Small intestine (tissue), 7 donors: Measurements from ENCODE around the gene ZNF80. TPM values are rescaled to one million over a fixed set of nuclear protein-coding genes. Genes with fewer than 3 reads are reported as not detected.

Experiments used
- DNase-seq, 2 donors: peaks; one replicate each; pipeline versions ENCODE4 v3.0.0 to v3.0.0-alpha.2; 2013
- FAIRE-seq: peaks from 2 replicates; lab custom pipeline; 2012; peaks lifted over from hg19 to GRCh38; lab: Jason Lieb, UNC
- H3K27ac ChIP-seq, 3 donors: one replicate each; pipeline ENCODE4 v1.5.1; 2013; ENCODE audit warnings: low read length in 2 of 3, mild to moderate bottlenecking in 2 of 3, control low read depth in 1 of 3, inconsistent platforms in 1 of 3, low read depth in 1 of 3, moderate library complexity in 1 of 3
- H3K27me3 ChIP-seq, 3 donors: one replicate each; pipeline ENCODE4 v1.6.1; 2013; ENCODE audit warnings: low read length in 3 of 3, inconsistent platforms in 1 of 3; ENCODE audit not compliant: control insufficient read depth in 3 of 3, insufficient read depth in 3 of 3
- H3K36me3 ChIP-seq, 3 donors: one replicate each; pipeline ENCODE4 v1.6.1; 2013; ENCODE audit warnings: low read length in 3 of 3, inconsistent platforms in 1 of 3, low read depth in 1 of 3, mild to moderate bottlenecking in 1 of 3, moderate library complexity in 1 of 3; ENCODE audit not compliant: control insufficient read depth in 3 of 3, insufficient read depth in 2 of 3
- H3K4me1 ChIP-seq, 3 donors: one replicate each; pipeline ENCODE4 v1.6.1; 2013; ENCODE audit warnings: low read length in 2 of 3, inconsistent platforms in 1 of 3, low read depth in 1 of 3, mild to moderate bottlenecking in 1 of 3, moderate library complexity in 1 of 3; ENCODE audit not compliant: control insufficient read depth in 3 of 3, insufficient read depth in 2 of 3
- H3K4me3 ChIP-seq, 3 donors: one replicate each; pipeline ENCODE4 v1.5.1; 2013; ENCODE audit warnings: low read length in 3 of 3, control low read depth in 1 of 3, inconsistent platforms in 1 of 3, low read depth in 1 of 3, mild to moderate bottlenecking in 1 of 3, moderate library complexity in 1 of 3
- H3K9me3 ChIP-seq, 2 donors: one replicate each; pipeline ENCODE4 v1.6.1; 2013; ENCODE audit warnings: low read depth in 1 of 2, low read length in 1 of 2; ENCODE audit not compliant: control insufficient read depth in 2 of 2, insufficient read depth in 1 of 2
- WGBS, 3 donors: extraction: QIAGEN DNeasy Blood & Tissue Kit; methylation state at CpG; one replicate each; pipeline ENCODE4 v1.1.7; 2013; 5-methylcytosine and 5-hydroxymethylcytosine counted together
- polyA plus RNA-seq, 4 donors: library from polyadenylated mRNA; stranded (reverse) in 3 of 4; unstranded in 1 of 4; fragments of 200-250 nt in 3 of 4; fragments of 120-200 nt in 1 of 4; gene quantifications; one replicate each; pipeline versions ENCODE4 v1.2.1 to v1.2.3, GENCODE V29; 2013
- donor health status: healthy with polysubstance abuse.
- donor health status: control.
- donor health status: control.
- donor health status: Bipolar disorder and iron deficiency.
- donor health status: healthy.

ZNF80 gene
- polyA plus RNA-seq, 4 donors = 0.01 to 0.03 TPM; not detected in 2

- Histone ChIP-seq H3K27me3 (peaks cover 0 to 8% (median 0%) of the 10 kb centered on the region in 3 donors), H3K4me3 (no peak overlapping the region), H3K4me1 (no peaks in the 10 kb centered on the region), H3K27ac (no peak overlapping the region), H3K9me3 (no peaks in the 10 kb centered on the region), H3K36me3 (no peaks in the 10 kb centered on the region)
- no peak for DNase-seq
- no peak for FAIRE-seq
Observed at GRCh38 chr3:114217266-114217665, 20.1 kb downstream of the ZNF80 start.

- Histone ChIP-seq H3K9me3 (no peaks in the 10 kb centered on the region), H3K4me1 (no peaks in the 10 kb centered on the region), H3K4me3 (no peak overlapping the region), H3K27me3 (peaks cover 0 to 13% (median 0%) of the 10 kb centered on the region in 3 donors), H3K36me3 (no peaks in the 10 kb centered on the region), H3K27ac (no peak overlapping the region)
- FAIRE-seq = no peak
- no peak for DNase-seq
- 81 to 87% (median 83%) methylated on average over 5 of the region's 5 CpGs for WGBS, 3 donors
Observed at GRCh38 chr3:114216186-114216970, 21.0 kb downstream of the ZNF80 start.

GRCh38 chr3:114214542-114215341 lies 22.6 kb downstream of the ZNF80 start:
- FAIRE-seq (no peak), DNase-seq (peak in 1 of 2 donors; percentile 65)
- Histone ChIP-seq H3K36me3 (no peaks in the 10 kb centered on the region), H3K4me3 (peak overlapping the region in 1 of 3 donors; percentile 10), H3K4me1 (no peaks in the 10 kb centered on the region), H3K27ac (peak overlapping the region in 2 of 3 donors; percentile 82 to 83), H3K27me3 (peaks cover 0 to 13% (median 0%) of the 10 kb centered on the region in 3 donors), H3K9me3 (no peaks in the 10 kb centered on the region)
- 51 to 60% (median 54%) methylated on average over 6 of the region's 6 CpGs for WGBS, 3 donors

GRCh38 chr3:114213627-114214541 lies 23.5 kb downstream of the ZNF80 start:
- WGBS, 3 donors = 16 to 33% (median 28%) methylated on average over 19 of the region's 19 CpGs
- no peaks in the 10 kb centered on the region for H3K36me3 ChIP-seq
- H3K4me1 ChIP-seq = no peaks in the 10 kb centered on the region
- peak in 1 of 2 donors; percentile 42 for DNase-seq
- peak overlapping the region in 1 of 3 donors; percentile 10 for H3K4me3 ChIP-seq
- peaks cover 0 to 13% (median 0%) of the 10 kb centered on the region in 3 donors for H3K27me3 ChIP-seq
- no peak for FAIRE-seq
- H3K27ac ChIP-seq = peak overlapping the region in 2 of 3 donors; percentile 82 to 83
- no peaks in the 10 kb centered on the region for H3K9me3 ChIP-seq

GRCh38 chr3:114213292-114213626 lies 24.1 kb downstream of the ZNF80 start:
- WGBS, 3 donors = 23 to 35% (median 33%) methylated on average over 4 of the region's 4 CpGs
- DNase-seq (no peak), FAIRE-seq (no peak)
- Histone ChIP-seq H3K27ac (peak overlapping the region in 1 of 3 donors; percentile 82), H3K4me1 (no peaks in the 10 kb centered on the region), H3K36me3 (no peaks in the 10 kb centered on the region), H3K4me3 (no peak overlapping the region), H3K9me3 (no peaks in the 10 kb centered on the region), H3K27me3 (peaks cover 0 to 13% (median 0%) of the 10 kb centered on the region in 3 donors)

GRCh38 chr3:114212646-114213045 lies 24.7 kb downstream of the ZNF80 start:
- Histone ChIP-seq H3K4me1 (no peaks in the 10 kb centered on the region), H3K9me3 (no peaks in the 10 kb centered on the region), H3K36me3 (no peaks in the 10 kb centered on the region), H3K27me3 (peaks cover 0 to 13% (median 0%) of the 10 kb centered on the region in 3 donors), H3K4me3 (no peak overlapping the region), H3K27ac (peak overlapping the region in 1 of 3 donors; percentile 3)
- DNase-seq (no peak), FAIRE-seq (no peak)
- WGBS, 3 donors = 67 to 83% (median 77%) methylated on average over 4 of the region's 4 CpGs

- no peaks in the 10 kb centered on the region for H3K4me1 ChIP-seq
- H3K36me3 ChIP-seq = no peaks in the 10 kb centered on the region
- H3K27me3 ChIP-seq = peaks cover 0 to 6% (median 0%) of the 10 kb centered on the region in 3 donors
- DNase-seq (no peak), FAIRE-seq (no peak)
- WGBS, 3 donors = 64 to 70% (median 68%) methylated on average over 4 of the region's 4 CpGs
- H3K4me3 ChIP-seq = no peak overlapping the region
- no peak overlapping the region for H3K27ac ChIP-seq
- no peaks in the 10 kb centered on the region for H3K9me3 ChIP-seq
Observed at GRCh38 chr3:114207768-114208167, 29.6 kb downstream of the ZNF80 start.

- Histone ChIP-seq H3K27me3 (no peaks in the 10 kb centered on the region), H3K4me3 (no peak overlapping the region), H3K4me1 (no peaks in the 10 kb centered on the region), H3K27ac (no peak overlapping the region), H3K9me3 (no peaks in the 10 kb centered on the region), H3K36me3 (no peaks in the 10 kb centered on the region)
- FAIRE-seq (no peak), DNase-seq (no peak)
- WGBS, 3 donors = 70 to 82% (median 74%) methylated on average over 3 of the region's 3 CpGs
Observed at GRCh38 chr3:114206342-114206741, 31.0 kb downstream of the ZNF80 start.
